GM19397 (cell line): ENCODE measurements around the gene GPR162.

Experiments
- ATAC-seq: cut with Tn5 transposase; IDR thresholded peaks from one replicate; pipeline ENCODE4 v1.9.1; 2021; ENCODE audit warnings: mild to moderate bottlenecking, moderate library complexity; ENCODE audit not compliant: unreplicated experiment

Gene GPR162

DNA sequence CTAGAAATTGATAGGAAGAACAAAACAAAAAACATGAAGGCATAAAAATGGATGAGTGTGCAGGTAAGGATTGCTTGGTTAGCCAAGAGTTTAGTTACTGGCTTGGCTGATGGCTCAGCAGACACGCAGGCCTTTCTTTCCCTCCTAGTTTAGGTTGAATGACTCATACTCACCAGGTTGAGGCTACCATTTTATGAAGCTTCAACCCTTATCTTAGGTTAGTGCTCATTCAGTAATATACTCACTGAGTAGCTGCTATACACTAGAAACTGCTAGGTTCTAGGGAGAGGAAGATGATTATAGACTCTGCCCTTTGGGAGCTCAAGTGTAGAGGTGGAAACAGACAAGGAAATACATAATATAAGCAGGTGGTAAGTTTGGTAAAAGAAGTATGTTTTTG lies 12.6 kb downstream of the GPR162 start:
- ATAC-seq = no peak

DNA sequence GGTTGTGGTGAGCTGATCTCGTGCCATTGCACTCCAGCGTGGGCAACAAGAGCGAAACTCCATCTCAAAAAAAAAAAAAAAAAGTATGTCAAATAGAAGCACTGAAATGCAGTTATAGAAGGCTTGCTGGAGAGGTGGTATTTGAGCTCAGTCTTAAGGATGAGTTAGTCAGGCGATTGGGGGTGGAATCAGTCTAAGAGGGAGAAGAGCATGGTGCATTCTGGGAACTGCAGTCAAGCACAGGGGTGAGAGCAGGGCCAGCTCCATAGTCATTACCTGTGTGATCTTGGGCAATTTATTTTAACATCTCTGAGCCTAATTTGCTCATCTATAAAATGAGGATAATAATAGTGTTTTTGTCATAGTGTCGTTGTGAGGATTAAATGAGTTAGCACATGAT lies 13.3 kb downstream of the GPR162 start:
- no peak for ATAC-seq

DNA sequence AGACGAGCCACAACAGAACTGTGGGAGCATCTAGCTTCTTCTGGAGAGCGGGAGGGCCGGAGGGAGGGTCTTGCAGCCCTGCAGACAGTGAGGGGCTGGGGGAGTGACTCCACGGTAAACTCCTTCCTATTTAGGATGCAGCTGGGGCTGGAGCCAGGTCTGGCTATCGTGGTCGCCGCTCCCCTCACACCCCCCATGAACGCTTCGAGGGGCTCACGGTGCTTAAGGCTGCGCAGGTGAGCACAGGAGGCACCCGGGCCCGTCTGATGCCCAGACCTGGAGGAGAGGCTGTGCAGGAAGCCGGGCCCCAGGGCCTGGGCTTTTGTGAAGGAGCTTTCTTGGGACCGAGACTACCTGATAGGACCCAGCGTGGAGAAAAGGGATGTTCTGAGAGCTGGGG lies 15.2 kb downstream of the GPR162 start:
- no peak for ATAC-seq

DNA sequence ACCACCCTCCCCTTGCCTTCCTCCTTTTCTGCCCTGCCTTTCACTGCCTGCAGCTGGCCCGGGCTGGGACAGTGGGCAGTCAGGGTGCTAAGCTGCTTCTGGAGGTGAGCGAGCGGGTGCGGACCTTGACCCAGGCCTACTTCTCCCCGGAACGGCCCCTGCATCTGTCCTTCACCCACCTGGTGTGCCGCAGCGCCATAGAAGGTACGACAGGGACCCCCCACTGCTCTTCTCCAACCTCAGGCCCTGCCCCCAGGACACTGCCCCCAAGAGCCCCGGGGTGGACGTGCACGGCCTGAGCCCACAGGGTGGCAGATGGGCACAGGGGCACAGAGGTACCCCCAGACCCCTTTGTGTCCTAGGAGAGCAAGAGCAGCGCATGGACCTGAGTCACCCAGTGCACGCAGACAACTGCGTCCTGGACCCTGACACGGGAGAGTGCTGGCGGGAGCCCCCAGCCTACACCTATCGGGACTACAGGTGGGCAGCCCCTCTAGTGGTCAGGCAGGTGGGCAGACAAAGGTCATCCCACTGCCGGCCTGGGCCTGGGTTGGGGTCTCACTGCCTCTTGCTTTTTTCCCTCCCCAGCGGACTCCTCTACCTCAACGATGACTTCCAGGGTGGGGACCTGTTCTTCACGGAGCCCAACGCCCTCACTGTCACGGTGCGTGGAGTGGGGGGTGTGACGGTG lies 15.9 kb downstream of the GPR162 start:
- no peak for ATAC-seq

DNA sequence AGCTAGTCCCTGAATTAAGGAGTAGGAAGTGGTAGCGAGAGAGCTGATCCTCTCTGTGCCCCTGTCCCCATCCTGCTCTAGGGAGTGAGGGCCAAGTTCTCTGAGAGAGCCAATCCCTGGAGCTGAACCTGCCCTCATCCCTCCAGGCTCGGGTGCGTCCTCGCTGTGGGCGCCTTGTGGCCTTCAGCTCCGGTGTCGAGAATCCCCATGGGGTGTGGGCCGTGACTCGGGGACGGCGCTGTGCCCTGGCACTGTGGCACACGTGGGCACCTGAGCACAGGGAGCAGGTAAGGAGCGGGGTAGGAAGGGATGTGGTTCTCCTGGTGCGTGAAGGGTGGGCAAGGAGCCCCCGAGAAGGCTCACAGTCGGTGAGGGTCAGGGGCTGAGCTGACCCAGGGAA lies 17.2 kb downstream of the GPR162 start:
- no peak for ATAC-seq

DNA sequence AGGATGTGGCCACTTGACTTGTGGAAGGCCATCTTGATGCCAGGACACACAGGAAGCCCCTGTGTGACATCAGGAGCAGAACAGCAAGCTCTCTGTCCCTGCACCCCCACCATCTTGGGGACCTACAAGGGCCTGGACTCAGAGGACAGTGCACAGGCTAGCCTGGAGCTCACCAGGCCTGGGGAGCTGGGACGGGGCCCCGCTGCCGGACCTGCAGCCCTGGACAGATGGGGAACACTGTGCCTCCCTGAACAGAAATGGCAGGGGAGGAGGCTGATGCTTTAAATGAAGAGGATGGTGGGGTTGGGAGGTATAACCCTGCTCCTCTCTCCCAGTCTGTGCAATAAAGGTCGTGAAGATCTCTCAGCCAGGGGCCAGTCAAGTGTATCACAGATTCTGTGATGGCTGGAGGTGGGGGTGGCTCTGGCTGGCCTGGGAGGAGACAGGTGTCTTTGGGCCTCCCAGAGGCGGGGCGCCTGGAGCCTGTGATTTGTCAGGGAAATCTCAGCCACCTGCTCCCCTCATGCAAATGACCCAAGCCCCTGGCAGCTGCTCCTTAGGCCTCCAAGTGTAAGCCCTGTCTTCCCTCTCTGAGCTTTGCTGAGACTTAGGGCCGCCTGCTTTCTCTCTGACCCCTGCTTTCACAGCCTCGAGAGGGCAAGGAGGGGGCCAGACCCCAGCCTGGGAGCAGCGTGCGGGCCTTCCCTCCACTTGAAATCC lies 18.0 kb downstream of the GPR162 start:
- peak; percentile 79 for ATAC-seq

DNA sequence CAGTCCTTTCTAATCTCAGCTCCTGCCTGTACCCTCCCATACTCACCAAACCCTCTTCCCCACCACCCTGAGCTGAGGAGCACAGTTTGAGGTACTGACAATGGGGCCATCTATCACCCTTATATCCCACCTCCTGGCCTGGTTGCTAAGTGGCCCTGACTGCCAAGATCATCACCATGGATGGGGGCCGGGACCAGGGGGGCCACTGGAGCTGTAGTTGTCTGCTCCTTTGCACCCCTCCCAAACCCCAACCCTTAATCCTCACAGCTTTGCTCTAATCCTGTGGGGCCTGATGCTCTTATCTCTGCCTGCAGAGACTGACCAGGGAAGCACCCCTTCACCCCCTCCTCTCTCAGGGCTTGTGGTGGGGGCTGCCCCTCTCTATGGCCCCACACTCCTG lies 18.7 kb downstream of the GPR162 start:
- no peak for ATAC-seq

DNA sequence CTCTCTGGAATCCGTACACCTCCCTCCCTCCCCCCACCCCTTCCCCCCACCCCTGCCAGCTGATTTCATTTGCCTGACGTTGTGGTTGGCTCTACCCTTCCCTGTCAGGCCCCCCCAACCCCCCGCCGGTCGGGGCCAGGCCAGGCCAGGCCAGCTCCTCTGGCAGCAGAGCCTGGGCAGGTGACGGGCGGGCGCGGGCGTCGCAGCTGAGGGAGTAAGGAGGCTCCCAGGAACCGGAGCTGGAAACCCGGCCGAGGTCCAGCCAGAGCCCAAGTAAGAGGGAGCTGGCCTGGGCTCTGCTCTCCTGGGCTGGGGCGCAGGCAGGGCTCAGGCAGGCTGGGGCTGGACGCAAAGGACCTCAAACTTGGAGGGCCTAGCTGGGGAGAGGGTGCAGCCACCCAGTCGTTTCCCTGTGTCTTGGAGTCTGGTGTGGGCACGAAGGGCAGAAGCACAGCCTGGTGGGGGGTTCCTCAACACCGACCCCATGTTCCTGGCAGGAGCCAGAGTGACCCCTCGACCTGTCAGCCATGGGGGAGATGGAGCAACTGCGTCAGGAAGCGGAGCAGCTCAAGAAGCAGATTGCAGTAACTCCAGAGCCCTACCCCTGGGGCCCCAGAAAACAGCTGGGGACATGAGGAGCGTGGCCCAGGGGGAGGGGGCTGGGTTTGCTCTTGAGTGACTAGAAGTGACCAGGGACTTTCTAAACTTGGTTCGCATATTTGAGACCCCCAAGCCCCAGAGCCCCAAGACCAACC lies 19.3 kb downstream of the GPR162 start, which contains the start of gene GNB3:
TSS of gene GNB3 (plus strand) at position 165 of the 755 bp plus-strand sequence. CDS start at position 528, 363 bp downstream.
- ATAC-seq = no peak

DNA sequence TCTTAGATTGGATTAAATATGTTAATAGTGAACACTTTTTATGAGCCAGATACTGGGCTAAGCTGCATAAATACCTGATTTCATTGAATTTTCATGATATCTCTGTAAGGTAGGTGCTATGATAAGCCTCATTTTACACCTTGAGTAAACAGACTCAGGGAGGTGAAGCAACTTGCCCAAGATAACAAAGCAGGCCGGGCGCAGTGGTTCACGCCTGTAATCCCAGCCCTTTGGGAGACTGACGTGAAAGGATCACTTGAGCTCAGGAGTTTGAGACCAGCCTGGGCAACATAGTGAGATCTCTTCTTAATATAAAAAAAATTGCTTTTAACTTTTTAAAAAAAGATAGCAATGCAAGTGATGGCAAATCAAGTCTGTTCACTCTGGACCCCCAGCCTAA lies 20.5 kb downstream of the GPR162 start:
- no peak for ATAC-seq

DNA sequence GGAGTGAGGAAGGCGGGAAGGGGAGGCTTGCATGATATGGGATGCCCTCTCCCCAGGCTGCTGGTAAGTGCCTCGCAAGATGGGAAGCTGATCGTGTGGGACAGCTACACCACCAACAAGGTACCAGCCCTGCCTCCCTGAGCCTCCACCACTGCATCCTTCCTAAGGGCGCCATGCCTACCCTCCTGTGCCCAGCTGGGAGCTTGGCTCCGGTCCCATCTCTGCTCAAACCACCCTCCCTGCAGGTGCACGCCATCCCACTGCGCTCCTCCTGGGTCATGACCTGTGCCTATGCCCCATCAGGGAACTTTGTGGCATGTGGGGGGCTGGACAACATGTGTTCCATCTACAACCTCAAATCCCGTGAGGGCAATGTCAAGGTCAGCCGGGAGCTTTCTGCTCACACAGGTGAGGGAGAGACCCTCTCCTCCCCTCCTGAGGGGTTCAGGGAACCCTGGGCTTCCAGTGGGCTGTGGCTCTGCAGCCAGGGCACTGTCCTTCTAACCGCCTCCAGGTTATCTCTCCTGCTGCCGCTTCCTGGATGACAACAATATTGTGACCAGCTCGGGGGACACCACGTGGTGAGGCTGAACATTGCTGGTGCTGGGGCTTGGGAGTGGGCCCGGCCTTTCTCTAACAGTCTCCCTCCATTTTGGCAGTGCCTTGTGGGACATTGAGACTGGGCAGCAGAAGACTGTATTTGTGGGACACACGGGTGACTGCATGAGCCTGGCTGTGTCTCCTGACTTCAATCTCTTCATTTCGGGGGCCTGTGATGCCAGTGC lies 21.7 kb downstream of the GPR162 start:
- ATAC-seq = no peak

DNA sequence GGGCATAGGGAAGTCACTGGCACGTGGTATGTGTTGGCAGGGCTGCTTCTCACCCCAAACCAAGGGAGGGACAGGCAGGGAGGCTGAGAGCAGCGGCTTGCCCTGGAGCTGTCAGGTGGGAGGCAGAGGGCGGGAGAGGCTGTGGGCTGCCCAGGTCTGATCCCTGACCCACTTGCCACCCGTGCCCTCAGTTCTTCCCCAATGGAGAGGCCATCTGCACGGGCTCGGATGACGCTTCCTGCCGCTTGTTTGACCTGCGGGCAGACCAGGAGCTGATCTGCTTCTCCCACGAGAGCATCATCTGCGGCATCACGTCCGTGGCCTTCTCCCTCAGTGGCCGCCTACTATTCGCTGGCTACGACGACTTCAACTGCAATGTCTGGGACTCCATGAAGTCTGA lies 23.8 kb downstream of the GPR162 start:
- no peak for ATAC-seq

DNA sequence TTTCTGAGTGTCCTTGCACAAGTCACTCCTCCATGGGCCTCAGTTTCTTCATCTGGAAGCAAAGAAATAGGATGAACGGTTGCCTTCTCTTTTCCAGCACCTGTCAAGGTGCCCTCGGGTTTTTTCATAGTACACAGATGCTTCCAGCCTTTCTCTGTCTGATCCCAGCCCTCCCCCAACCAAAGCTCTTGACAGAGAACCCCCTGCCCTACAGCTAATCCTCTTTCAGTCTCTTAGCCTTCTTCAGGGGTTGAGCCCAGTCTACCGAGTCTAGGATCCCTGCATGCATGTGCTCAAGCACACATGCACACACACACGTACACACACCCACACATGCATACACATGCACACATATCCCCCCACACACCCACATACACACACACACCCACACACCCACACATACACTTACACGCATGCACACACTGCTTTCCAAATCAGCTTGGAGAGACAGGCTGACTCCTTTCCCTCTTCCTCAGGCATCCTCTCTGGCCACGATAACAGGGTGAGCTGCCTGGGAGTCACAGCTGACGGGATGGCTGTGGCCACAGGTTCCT lies 24.8 kb downstream of the GPR162 start:
- ATAC-seq = no peak

DNA sequence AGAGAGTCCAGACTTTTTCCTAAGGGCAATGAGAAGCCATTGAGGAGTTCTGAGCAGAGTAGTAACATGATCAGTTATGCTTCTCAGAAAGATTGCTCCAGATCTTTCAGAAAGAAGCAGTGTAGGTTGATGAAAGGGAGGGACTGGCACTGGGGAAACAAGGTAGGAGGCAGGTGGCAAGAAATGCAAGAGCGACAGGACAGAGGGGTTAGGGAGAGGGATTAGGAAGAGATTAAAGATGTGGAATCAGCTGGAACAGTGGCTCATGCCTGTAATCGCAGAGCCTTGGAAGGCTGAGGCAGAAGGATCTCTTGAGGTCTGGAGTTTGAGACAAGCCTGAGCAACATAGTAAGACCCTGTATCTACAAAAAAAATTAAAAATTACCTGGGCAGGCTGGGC lies 26.1 kb downstream of the GPR162 start:
- ATAC-seq = no peak

DNA sequence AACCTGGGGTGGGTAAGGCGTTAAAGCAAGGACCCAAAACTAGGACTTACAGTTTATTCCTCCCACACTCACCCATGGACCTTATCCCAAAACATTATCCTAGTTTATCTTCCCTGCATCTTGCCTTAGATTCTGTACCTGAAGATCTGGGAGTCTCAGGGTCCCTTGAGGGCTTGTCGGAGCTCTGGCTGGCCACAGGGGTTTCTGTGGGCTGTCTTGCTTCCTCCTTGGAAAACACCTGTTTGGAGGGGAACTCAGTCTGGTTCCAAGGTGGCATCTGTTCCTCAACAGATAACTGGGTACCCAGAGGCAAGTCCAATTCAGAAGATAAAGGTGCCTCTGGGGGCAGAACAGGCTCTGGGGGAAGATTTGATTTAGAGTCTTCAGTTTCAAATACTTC lies 27.8 kb downstream of the GPR162 start:
- no peak for ATAC-seq

DNA sequence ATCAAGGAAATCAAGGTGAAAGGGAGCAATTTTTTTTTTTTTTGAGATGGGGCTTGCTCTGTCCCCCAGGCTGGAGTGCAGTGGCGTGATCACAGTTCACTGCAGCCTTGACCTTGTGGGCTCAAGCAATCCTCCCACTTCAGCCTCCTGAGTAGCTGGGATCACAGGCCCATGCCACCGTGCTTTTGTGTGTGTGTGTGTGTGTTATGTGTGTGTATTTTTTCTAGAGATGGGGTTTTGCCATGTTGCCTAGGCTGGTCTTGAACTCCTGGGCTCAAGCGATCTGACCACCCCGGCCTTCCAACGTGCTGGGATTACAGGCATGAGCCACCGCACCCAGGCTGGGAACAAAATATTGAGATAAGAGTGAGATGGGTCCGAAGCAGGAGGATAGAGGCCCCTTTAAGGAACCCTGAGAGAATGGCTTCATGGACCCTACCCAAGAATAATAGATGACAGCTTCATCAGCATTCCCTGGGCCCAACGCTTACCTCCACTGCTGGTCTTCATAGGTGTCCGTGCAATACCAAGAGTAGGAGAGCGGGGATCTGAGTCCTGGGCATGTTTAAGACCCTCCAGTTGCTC lies 28.4 kb downstream of the GPR162 start:
- ATAC-seq = no peak

DNA sequence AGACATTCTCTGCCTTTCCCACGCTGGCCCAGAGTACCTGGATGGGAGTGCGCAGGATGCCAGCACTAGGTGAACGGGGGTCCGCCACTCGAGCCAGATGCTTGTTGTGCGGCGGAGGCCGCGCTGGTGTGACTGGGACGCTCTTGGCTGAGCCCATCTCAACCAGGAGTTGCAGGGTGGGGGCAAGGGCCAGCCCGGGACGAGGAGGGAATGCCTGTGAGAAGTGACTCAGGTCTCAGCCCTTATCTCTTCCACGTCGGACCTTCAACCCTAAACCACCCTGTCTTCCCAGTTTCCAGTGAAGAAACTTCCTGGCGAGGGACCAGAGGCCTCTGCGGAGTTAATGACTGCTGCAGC lies 29.2 kb downstream of the GPR162 start:
- ATAC-seq = no peak

DNA sequence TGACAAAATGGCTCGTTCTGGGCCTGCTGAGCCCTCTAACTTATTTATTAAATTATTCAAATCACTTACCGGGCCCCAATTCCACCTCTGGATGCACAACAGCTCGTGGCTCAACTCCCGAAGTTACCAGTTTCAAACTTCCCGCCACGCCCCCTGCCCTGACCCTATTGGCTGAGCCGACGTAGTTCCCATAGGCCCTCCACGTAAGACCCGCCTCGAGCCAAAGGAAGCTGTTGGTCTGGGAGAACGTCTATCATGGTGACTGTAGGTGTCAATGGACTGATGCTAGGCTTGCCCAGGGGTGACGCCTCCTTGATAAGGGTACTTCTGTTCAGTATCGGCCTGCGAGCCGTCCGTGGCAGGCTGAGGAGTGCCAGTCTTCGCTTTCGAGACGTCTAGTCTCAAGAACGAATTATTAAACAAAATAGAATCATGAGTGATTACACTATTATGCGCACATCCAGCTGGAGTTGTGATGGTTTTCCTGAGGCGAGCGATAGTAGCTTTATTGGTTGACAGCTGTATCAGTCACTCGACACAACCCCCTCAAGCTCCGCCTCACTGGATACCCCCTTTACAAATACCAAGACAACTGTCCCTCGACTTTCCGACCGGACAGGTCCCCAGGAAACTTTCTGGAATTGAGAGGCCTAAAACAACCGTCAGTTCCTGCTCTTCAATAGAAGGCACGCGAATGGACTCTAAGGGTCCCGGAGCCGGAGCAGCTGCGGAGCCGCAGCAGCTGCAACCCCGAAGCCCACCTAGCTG lies 29.7 kb downstream of the GPR162 start, which contains the start of gene CDCA3:
TSS of gene CDCA3 (minus strand) at position 134 of the 768 bp plus-strand sequence. CDS start 334 bp downstream, outside the sequence.
- ATAC-seq = peak; percentile 37

DNA sequence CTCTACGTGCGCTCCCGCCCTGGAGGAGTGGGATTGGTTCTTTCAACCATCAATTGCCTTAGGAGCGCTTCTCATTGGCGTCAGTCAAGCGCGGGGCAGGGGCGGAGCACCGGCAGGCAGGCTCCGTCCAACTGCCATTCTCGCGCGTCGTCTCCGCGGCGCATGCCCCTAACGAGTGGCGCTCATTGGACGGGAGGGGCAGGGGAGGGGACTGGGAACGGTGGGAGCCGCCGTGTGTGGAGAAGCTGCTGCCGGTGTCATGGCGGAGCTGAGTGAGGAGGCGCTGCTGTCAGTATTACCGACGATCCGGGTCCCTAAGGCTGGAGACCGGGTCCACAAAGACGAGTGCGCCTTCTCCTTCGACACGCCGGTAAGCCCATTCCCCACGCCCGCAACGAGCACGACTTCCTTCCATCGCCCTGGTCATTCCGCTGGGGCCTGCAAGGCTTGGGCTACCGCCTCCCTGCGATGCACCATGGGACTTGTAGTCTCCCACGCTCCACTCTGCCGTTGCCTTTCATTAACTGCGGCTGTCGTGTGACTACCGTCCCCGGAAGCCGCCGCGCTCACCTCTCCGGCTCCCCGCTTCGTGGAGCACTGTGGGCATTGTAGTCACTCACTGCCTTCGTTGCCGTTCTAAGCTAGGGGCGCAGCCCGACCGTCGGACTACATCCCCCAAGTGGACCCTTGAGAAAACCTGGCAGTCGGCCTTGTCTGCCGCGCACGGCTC lies 30.5 kb downstream of the GPR162 start, which contains the start of gene USP5:
TSS of gene USP5 (plus strand) at position 230 of the 730 bp plus-strand sequence. CDS start at position 260, 30 bp downstream.
- peak; percentile 69 for ATAC-seq
